Measurements from ENCODE around the gene AFDN.

GRCh38 chr6:167952512-167952859, 125.8 kb downstream of the AFDN start:
- TF ChIP-seq CTCF (IDR thresholded peaks at IDR 0.05) (no peak), POLR2AphosphoS5 (IDR thresholded peaks at IDR 0.05) (no peak)
